ENCODE measurements around the gene ADAMTS9.
A peak's percentile ranks its signal among the peaks of the same experiment; 100 is the strongest.

The ADAMTS9 gene

DNA sequence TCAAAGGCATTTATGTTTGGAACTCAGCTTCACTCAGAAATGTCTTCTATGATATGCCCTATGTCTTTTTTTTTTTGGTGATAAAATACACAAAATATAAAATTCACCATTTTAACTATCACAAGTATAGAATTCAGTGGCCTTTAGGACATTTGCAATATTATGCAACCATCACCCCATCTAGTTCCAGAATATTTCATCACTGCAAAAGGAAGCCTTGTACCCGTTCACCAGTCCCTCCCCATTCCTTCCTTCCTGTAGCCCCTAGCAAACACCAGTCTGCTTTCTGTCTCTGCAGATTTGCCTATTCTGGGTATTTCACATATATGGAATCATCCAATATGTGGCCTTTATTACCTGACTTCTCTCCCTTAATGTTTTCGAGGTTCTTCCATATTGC lies 134.8 kb downstream of the ADAMTS9 start:
- Histone ChIP-seq H3K79me1 (ENCODE audit: low read depth, low read length) (no peaks in the 10 kb centered on the region), H3K4ac (ENCODE audit: low read length) (no peak overlapping the region), H4K8ac (ENCODE audit: low read depth, low read length) (no peak overlapping the region), H2BK15ac (ENCODE audit: low read length) (no peak overlapping the region), H3K36me3 (replicated peaks in 1 of 2; ENCODE audit: control insufficient read depth in 2 of 2, insufficient read depth in 2 of 2, low read length in 2 of 2) (peaks cover 5 to 10% of the 10 kb centered on the region in 2 donors), H3K18ac (ENCODE audit: low read length) (no peak overlapping the region), H2AFZ (ENCODE audit: low read length) (no peak overlapping the region), H3K27ac (replicated peaks; ENCODE audit: low read length) (no peak overlapping the region), H2BK5ac (ENCODE audit: low read length) (no peak overlapping the region), H3K9ac (ENCODE audit: low read depth, low read length, poor library complexity) (no peak overlapping the region), H3K27me3 (ENCODE audit: control insufficient read depth in 3 of 3, insufficient read depth in 3 of 3, low read depth in 1 of 3, low read length in 3 of 3) (no peaks in the 10 kb centered on the region), H4K91ac (ENCODE audit: low read depth, low read length, poor library complexity) (no peak overlapping the region), H3K4me3 (ENCODE audit: low read length in 2 of 2) (no peak overlapping the region), H2BK12ac (ENCODE audit: low read length) (no peak overlapping the region), H3K14ac (ENCODE audit: low read length) (no peak overlapping the region), H2AK5ac (ENCODE audit: low read depth, low read length) (no peak overlapping the region), H2BK120ac (ENCODE audit: low read depth, low read length) (no peak overlapping the region), H3K4me2 (ENCODE audit: insufficient read depth, low read length, poor library complexity, severe bottlenecking) (no peak overlapping the region), H3K9me3 (replicated peaks in 1 of 2; ENCODE audit: control insufficient read depth in 2 of 2, insufficient read depth in 1 of 2, low read depth in 1 of 2, low read length in 2 of 2) (no peaks in the 10 kb centered on the region), H3K23ac (ENCODE audit: low read depth, low read length, poor library complexity) (no peak overlapping the region), H3K4me1 (ENCODE audit: control insufficient read depth in 2 of 2, insufficient read depth in 1 of 2, low read depth in 1 of 2, low read length in 2 of 2) (peaks cover under 1 to 14% of the 10 kb centered on the region in 2 donors)
- WGBS, 2 donors (ENCODE audit: extremely low coverage in 2 of 2, insufficient read length in 2 of 2, insufficient replicate concordance in 1 of 2) = no CpG with 5 or more reads among the region's 2 CpGs
- DNase-seq (ENCODE audit: low spot score) = no peak

GRCh38 chr3:64552160-64552559 lies 135.6 kb downstream of the ADAMTS9 start:
- Histone ChIP-seq H4K8ac (ENCODE audit: low read depth, low read length) (no peak overlapping the region), H2BK5ac (ENCODE audit: low read length) (no peak overlapping the region), H3K4me2 (ENCODE audit: insufficient read depth, low read length, poor library complexity, severe bottlenecking) (no peak overlapping the region), H3K9ac (ENCODE audit: low read depth, low read length, poor library complexity) (no peak overlapping the region), H3K14ac (ENCODE audit: low read length) (no peak overlapping the region), H2AK5ac (ENCODE audit: low read depth, low read length) (no peak overlapping the region), H3K36me3 (replicated peaks in 1 of 2; ENCODE audit: control insufficient read depth in 2 of 2, insufficient read depth in 2 of 2, low read length in 2 of 2) (peaks cover 5 to 10% of the 10 kb centered on the region in 2 donors), H3K4ac (ENCODE audit: low read length) (no peak overlapping the region), H4K91ac (ENCODE audit: low read depth, low read length, poor library complexity) (no peak overlapping the region), H3K23ac (ENCODE audit: low read depth, low read length, poor library complexity) (no peak overlapping the region), H3K4me3 (ENCODE audit: low read length in 2 of 2) (no peak overlapping the region), H3K18ac (ENCODE audit: low read length) (no peak overlapping the region), H2BK12ac (ENCODE audit: low read length) (no peak overlapping the region), H3K4me1 (ENCODE audit: control insufficient read depth in 2 of 2, insufficient read depth in 1 of 2, low read depth in 1 of 2, low read length in 2 of 2) (peaks cover 7 to 16% of the 10 kb centered on the region in 2 donors), H3K9me3 (replicated peaks in 1 of 2; ENCODE audit: control insufficient read depth in 2 of 2, insufficient read depth in 1 of 2, low read depth in 1 of 2, low read length in 2 of 2) (no peaks in the 10 kb centered on the region), H2AFZ (ENCODE audit: low read length) (no peak overlapping the region), H2BK15ac (ENCODE audit: low read length) (no peak overlapping the region), H3K27me3 (ENCODE audit: control insufficient read depth in 3 of 3, insufficient read depth in 3 of 3, low read depth in 1 of 3, low read length in 3 of 3) (no peaks in the 10 kb centered on the region), H3K27ac (replicated peaks; ENCODE audit: low read length) (no peak overlapping the region), H2BK120ac (ENCODE audit: low read depth, low read length) (no peak overlapping the region), H3K79me1 (ENCODE audit: low read depth, low read length) (no peaks in the 10 kb centered on the region)
- no CpG with 5 or more reads among the region's 2 CpGs for WGBS, 2 donors (ENCODE audit: extremely low coverage in 2 of 2, insufficient read length in 2 of 2, insufficient replicate concordance in 1 of 2)
- no peak for DNase-seq (ENCODE audit: low spot score)

- Histone ChIP-seq H3K27me3 (ENCODE audit: control insufficient read depth in 3 of 3, insufficient read depth in 3 of 3, low read depth in 1 of 3, low read length in 3 of 3) (no peaks in the 10 kb centered on the region), H3K9ac (ENCODE audit: low read depth, low read length, poor library complexity) (no peak overlapping the region), H4K91ac (ENCODE audit: low read depth, low read length, poor library complexity) (no peak overlapping the region), H3K14ac (ENCODE audit: low read length) (no peak overlapping the region), H3K36me3 (replicated peaks in 1 of 2; ENCODE audit: control insufficient read depth in 2 of 2, insufficient read depth in 2 of 2, low read length in 2 of 2) (peaks cover 5 to 10% of the 10 kb centered on the region in 2 donors), H2AFZ (ENCODE audit: low read length) (no peak overlapping the region), H4K8ac (ENCODE audit: low read depth, low read length) (no peak overlapping the region), H3K27ac (replicated peaks; ENCODE audit: low read length) (no peak overlapping the region), H2BK5ac (ENCODE audit: low read length) (no peak overlapping the region), H3K4me2 (ENCODE audit: insufficient read depth, low read length, poor library complexity, severe bottlenecking) (no peak overlapping the region), H3K18ac (ENCODE audit: low read length) (no peak overlapping the region), H2BK12ac (ENCODE audit: low read length) (no peak overlapping the region), H3K9me3 (replicated peaks in 1 of 2; ENCODE audit: control insufficient read depth in 2 of 2, insufficient read depth in 1 of 2, low read depth in 1 of 2, low read length in 2 of 2) (no peaks in the 10 kb centered on the region), H3K4me1 (ENCODE audit: control insufficient read depth in 2 of 2, insufficient read depth in 1 of 2, low read depth in 1 of 2, low read length in 2 of 2) (peaks cover 11 to 21% of the 10 kb centered on the region in 2 donors), H2BK15ac (ENCODE audit: low read length) (no peak overlapping the region), H2BK120ac (ENCODE audit: low read depth, low read length) (no peak overlapping the region), H3K79me1 (ENCODE audit: low read depth, low read length) (no peaks in the 10 kb centered on the region), H3K4ac (ENCODE audit: low read length) (no peak overlapping the region), H3K23ac (ENCODE audit: low read depth, low read length, poor library complexity) (no peak overlapping the region), H2AK5ac (ENCODE audit: low read depth, low read length) (no peak overlapping the region), H3K4me3 (ENCODE audit: low read length in 2 of 2) (no peak overlapping the region)
- WGBS, 2 donors (ENCODE audit: extremely low coverage in 2 of 2, insufficient read length in 2 of 2, insufficient replicate concordance in 1 of 2) = no CpG with 5 or more reads among the region's 1 CpG
- no peak for DNase-seq (ENCODE audit: low spot score)
Observed at GRCh38 chr3:64551697-64552096, 136.1 kb downstream of the ADAMTS9 start.

GRCh38 chr3:64550745-64551144 lies 137.1 kb downstream of the ADAMTS9 start:
- peak overlapping the region; percentile 57 for H3K18ac ChIP-seq (ENCODE audit: low read length)
- no peaks in the 10 kb centered on the region for H3K9me3 ChIP-seq (replicated peaks in 1 of 2; ENCODE audit: control insufficient read depth in 2 of 2, insufficient read depth in 1 of 2, low read depth in 1 of 2, low read length in 2 of 2)
- no peak overlapping the region for H2BK12ac ChIP-seq (ENCODE audit: low read length)
- no peak overlapping the region for H3K27ac ChIP-seq (replicated peaks; ENCODE audit: low read length)
- H2BK5ac ChIP-seq (ENCODE audit: low read length) = no peak overlapping the region
- H4K91ac ChIP-seq (ENCODE audit: low read depth, low read length, poor library complexity) = peak overlapping the region; percentile 19
- H3K23ac ChIP-seq (ENCODE audit: low read depth, low read length, poor library complexity) = no peak overlapping the region
- no peak overlapping the region for H4K8ac ChIP-seq (ENCODE audit: low read depth, low read length)
- no peak overlapping the region for H3K14ac ChIP-seq (ENCODE audit: low read length)
- no peaks in the 10 kb centered on the region for H3K79me1 ChIP-seq (ENCODE audit: low read depth, low read length)
- H3K4ac ChIP-seq (ENCODE audit: low read length) = no peak overlapping the region
- no peak overlapping the region for H2AFZ ChIP-seq (ENCODE audit: low read length)
- no CpG with 5 or more reads among the region's 15 CpGs for WGBS, 2 donors (ENCODE audit: extremely low coverage in 2 of 2, insufficient read length in 2 of 2, insufficient replicate concordance in 1 of 2)
- H3K4me1 ChIP-seq (ENCODE audit: control insufficient read depth in 2 of 2, insufficient read depth in 1 of 2, low read depth in 1 of 2, low read length in 2 of 2) = peaks cover 13 to 26% of the 10 kb centered on the region in 2 donors
- no peak overlapping the region for H2BK15ac ChIP-seq (ENCODE audit: low read length)
- no peak overlapping the region for H3K4me2 ChIP-seq (ENCODE audit: insufficient read depth, low read length, poor library complexity, severe bottlenecking)
- H3K4me3 ChIP-seq (ENCODE audit: low read length in 2 of 2) = no peak overlapping the region
- H3K36me3 ChIP-seq (replicated peaks in 1 of 2; ENCODE audit: control insufficient read depth in 2 of 2, insufficient read depth in 2 of 2, low read length in 2 of 2) = peaks cover 5 to 10% of the 10 kb centered on the region in 2 donors
- no peak overlapping the region for H2BK120ac ChIP-seq (ENCODE audit: low read depth, low read length)
- H3K27me3 ChIP-seq (ENCODE audit: control insufficient read depth in 3 of 3, insufficient read depth in 3 of 3, low read depth in 1 of 3, low read length in 3 of 3) = no peaks in the 10 kb centered on the region
- no peak for DNase-seq (ENCODE audit: low spot score)
- H3K9ac ChIP-seq (ENCODE audit: low read depth, low read length, poor library complexity) = no peak overlapping the region
- peak overlapping the region; percentile 57 for H2AK5ac ChIP-seq (ENCODE audit: low read depth, low read length)

Data from neuronal stem cell (in vitro differentiated cells).